ENCODE data around the gene KCNE3. TPM values are rescaled to one million over a fixed set of nuclear protein-coding genes. Genes with fewer than 3 reads are reported as not detected.

Gene KCNE3
- total and polyA plus RNA-seq, 2 of the 4 experiments (the other 2 are of a cell fraction), result 0.05 to 0.18 TPM

DNA sequence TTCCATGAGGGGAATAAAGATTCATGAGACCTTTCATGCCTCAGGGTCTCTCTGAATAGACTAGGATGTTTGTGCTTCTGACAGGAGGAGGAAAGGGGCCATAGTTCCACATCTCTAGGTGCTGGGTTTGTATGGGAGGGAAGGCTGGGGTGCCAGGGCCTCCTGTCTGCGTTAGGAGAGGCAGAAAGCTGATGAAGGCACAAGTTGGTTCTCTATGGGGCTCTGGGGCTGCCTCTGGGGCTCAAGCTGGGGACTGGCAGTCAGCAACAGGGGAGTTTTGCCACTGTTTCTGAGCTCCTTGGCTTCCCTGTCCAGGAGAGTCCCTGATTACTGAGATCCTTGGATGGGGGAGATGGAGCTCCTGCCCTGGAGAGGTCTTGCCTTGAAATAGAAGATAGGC lies 4.1 kb downstream of the KCNE3 start:
- H2AK5ac ChIP-seq (ENCODE audit: low read depth, low read length), result no peak overlapping the region
- in situ Hi-C loops (cut with MboI; ENCODE audit: low sequenced_read_pairs), result no loop called here
- ATAC-seq (ENCODE audit: low read depth) (no peak), DNase-seq (no peak)
- intact Hi-C loops (cut with micrococcal nuclease), result no loop called here
- no peak overlapping the region for H4K8ac ChIP-seq (ENCODE audit: low read depth in 2 of 2, low read length in 2 of 2)
- no peak overlapping the region for H3K9ac ChIP-seq (ENCODE audit: low read depth, low read length)
- no peak overlapping the region for H2AK9ac ChIP-seq (replicated peaks; ENCODE audit: low read depth, low read length, poor library complexity)
- no peak overlapping the region for H3K23ac ChIP-seq (ENCODE audit: low read depth, low read length)
- H2BK20ac ChIP-seq (ENCODE audit: low read depth, low read length), result no peak overlapping the region
- H3K27ac ChIP-seq (ENCODE audit: insufficient read depth, low read length), result no peak overlapping the region
- peaks cover 3% of the 10 kb centered on the region; the same call in 1 of the 2 replicates for H3K9me1 ChIP-seq (ENCODE audit: insufficient read depth, low read length)
- no peak overlapping the region for H2BK120ac ChIP-seq (ENCODE audit: low read depth, low read length)
- no peaks in the 10 kb centered on the region for H3K79me1 ChIP-seq (ENCODE audit: low read depth in 1 of 2, low read length in 2 of 2)
- peaks cover 46% of the 10 kb centered on the region for H3K27me3 ChIP-seq (ENCODE audit: control insufficient read depth, insufficient read depth, low read length)
- H3K14ac ChIP-seq (replicated peaks; ENCODE audit: low read depth, low read length), result no peak overlapping the region
- H3K4me3 ChIP-seq (ENCODE audit: insufficient read depth, low read depth, low read length), result no peak overlapping the region
- peaks cover 4% of the 10 kb centered on the region; the same call in 1 of the 2 replicates for H3K4me1 ChIP-seq (ENCODE audit: control insufficient read depth, insufficient read depth, low read length)
- no peaks in the 10 kb centered on the region for H4K20me1 ChIP-seq (ENCODE audit: insufficient read depth, low read length)
- H4K91ac ChIP-seq (ENCODE audit: insufficient read depth, low read depth, low read length), result no peak overlapping the region
- POLR2A ChIA-PET (ENCODE audit: unreplicated experiment), result no interaction called here
- no peak overlapping the region for H2AFZ ChIP-seq (replicated peaks; ENCODE audit: low read length, poor library complexity)
- H3K18ac ChIP-seq (ENCODE audit: low read depth, low read length), result no peak overlapping the region
- no peaks in the 10 kb centered on the region for H3K9me3 ChIP-seq (ENCODE audit: control insufficient read depth, insufficient read depth, low read length)
- H4K5ac ChIP-seq (ENCODE audit: low read depth, low read length), result no peak overlapping the region
- H3K4ac ChIP-seq (ENCODE audit: low read depth, low read length), result no peak overlapping the region
- no peak overlapping the region for H3K4me2 ChIP-seq (ENCODE audit: low read depth, low read length)
- no peak overlapping the region for H3K56ac ChIP-seq (ENCODE audit: extremely low read depth, insufficient read depth, low read length)
- TF ChIP-seq, protein P1, sequence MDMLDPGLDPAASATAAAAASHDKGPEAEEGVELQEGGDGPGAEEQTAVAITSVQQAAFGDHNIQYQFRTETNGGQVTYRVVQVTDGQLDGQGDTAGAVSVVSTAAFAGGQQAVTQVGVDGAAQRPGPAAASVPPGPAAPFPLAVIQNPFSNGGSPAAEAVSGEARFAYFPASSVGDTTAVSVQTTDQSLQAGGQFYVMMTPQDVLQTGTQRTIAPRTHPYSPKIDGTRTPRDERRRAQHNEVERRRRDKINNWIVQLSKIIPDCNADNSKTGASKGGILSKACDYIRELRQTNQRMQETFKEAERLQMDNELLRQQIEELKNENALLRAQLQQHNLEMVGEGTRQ (IDR thresholded peaks at IDR 0.05; ENCODE audit: low read depth, low read length), result no peak
- TF ChIP-seq RCOR1 (IDR thresholded peaks at IDR 0.05; ENCODE audit: insufficient replicate concordance, low read length) (no peak), MAZ (IDR thresholded peaks at IDR 0.05; ENCODE audit: borderline replicate concordance, low read depth, low read length) (no peak), MAFK (IDR thresholded peaks at IDR 0.05; ENCODE audit: low read depth, low read length) (no peak), NFE2L2 (IDR thresholded peaks at IDR 0.05; ENCODE audit: low read depth, low read length) (no peak), FOS (IDR thresholded peaks at IDR 0.05; ENCODE audit: low read depth, low read length) (no peak), CEBPB (IDR thresholded peaks at IDR 0.05; ENCODE audit: low read depth, low read length) (no peak), POLR2A (IDR thresholded peaks at IDR 0.05; ENCODE audit: low read depth, low read length) (no peak), BHLHE40 (IDR thresholded peaks at IDR 0.05; ENCODE audit: low read depth, low read length) (no peak), SMC3 (IDR thresholded peaks at IDR 0.05; ENCODE audit: low read depth, low read length) (no peak), RFX5 (IDR thresholded peaks at IDR 0.05; ENCODE audit: low read depth, low read length) (no peak), CHD1 (IDR thresholded peaks at IDR 0.05; ENCODE audit: low read depth, low read length) (no peak), RAD21 (IDR thresholded peaks at IDR 0.05; ENCODE audit: low read length) (no peak), MXI1 (IDR thresholded peaks at IDR 0.05; ENCODE audit: borderline replicate concordance, low read depth, low read length) (no peak)
- TF ChIP-seq, protein P2, sequence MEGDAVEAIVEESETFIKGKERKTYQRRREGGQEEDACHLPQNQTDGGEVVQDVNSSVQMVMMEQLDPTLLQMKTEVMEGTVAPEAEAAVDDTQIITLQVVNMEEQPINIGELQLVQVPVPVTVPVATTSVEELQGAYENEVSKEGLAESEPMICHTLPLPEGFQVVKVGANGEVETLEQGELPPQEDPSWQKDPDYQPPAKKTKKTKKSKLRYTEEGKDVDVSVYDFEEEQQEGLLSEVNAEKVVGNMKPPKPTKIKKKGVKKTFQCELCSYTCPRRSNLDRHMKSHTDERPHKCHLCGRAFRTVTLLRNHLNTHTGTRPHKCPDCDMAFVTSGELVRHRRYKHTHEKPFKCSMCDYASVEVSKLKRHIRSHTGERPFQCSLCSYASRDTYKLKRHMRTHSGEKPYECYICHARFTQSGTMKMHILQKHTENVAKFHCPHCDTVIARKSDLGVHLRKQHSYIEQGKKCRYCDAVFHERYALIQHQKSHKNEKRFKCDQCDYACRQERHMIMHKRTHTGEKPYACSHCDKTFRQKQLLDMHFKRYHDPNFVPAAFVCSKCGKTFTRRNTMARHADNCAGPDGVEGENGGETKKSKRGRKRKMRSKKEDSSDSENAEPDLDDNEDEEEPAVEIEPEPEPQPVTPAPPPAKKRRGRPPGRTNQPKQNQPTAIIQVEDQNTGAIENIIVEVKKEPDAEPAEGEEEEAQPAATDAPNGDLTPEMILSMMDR (conservative IDR thresholded peaks at IDR 0.05; ENCODE audit: low read depth, low read length), result no peak
- TF ChIP-seq, protein P3, sequence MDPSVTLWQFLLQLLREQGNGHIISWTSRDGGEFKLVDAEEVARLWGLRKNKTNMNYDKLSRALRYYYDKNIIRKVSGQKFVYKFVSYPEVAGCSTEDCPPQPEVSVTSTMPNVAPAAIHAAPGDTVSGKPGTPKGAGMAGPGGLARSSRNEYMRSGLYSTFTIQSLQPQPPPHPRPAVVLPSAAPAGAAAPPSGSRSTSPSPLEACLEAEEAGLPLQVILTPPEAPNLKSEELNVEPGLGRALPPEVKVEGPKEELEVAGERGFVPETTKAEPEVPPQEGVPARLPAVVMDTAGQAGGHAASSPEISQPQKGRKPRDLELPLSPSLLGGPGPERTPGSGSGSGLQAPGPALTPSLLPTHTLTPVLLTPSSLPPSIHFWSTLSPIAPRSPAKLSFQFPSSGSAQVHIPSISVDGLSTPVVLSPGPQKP (IDR thresholded peaks at IDR 0.05; ENCODE audit: borderline replicate concordance, low read depth, low read length), result no peak
- H2BK15ac ChIP-seq (ENCODE audit: low read depth, low read length), result no peak overlapping the region
- CTCF ChIA-PET, result interaction anchor here (0.7 to 1.2 kb wide), 2 partner anchors 14 to 65 kb away, joined by 3 read pairs; partner anchors contain the start of gene PGM2L1
- 29% methylated on average over 1 of the region's 1 CpG; no CpG with 5 or more reads in 1 of the 2 experiments for WGBS, 2 experiments (ENCODE audit: extremely low coverage in 2 of 2, insufficient read length in 1 of 2)
- dilution Hi-C loops (cut with HindIII; ENCODE audit: low sequenced_read_pairs, unreplicated experiment), result no loop called here
- BruUV-seq (replicated peaks), result no TSS peak
- no peak overlapping the region for H2BK5ac ChIP-seq (ENCODE audit: low read depth, low read length, poor library complexity, severe bottlenecking)
- H3K36me3 ChIP-seq (ENCODE audit: control insufficient read depth, insufficient read depth, low read length), result no peaks in the 10 kb centered on the region
